HG02870 (cell line): ENCODE results near the gene OPRL1.

Experiments
- ATAC-seq: cut with Tn5 transposase; IDR thresholded peaks from one replicate; pipeline ENCODE4 v1.9.1; 2021; ENCODE audit warnings: mild to moderate bottlenecking, moderate library complexity; ENCODE audit not compliant: unreplicated experiment

OPRL1 gene

DNA sequence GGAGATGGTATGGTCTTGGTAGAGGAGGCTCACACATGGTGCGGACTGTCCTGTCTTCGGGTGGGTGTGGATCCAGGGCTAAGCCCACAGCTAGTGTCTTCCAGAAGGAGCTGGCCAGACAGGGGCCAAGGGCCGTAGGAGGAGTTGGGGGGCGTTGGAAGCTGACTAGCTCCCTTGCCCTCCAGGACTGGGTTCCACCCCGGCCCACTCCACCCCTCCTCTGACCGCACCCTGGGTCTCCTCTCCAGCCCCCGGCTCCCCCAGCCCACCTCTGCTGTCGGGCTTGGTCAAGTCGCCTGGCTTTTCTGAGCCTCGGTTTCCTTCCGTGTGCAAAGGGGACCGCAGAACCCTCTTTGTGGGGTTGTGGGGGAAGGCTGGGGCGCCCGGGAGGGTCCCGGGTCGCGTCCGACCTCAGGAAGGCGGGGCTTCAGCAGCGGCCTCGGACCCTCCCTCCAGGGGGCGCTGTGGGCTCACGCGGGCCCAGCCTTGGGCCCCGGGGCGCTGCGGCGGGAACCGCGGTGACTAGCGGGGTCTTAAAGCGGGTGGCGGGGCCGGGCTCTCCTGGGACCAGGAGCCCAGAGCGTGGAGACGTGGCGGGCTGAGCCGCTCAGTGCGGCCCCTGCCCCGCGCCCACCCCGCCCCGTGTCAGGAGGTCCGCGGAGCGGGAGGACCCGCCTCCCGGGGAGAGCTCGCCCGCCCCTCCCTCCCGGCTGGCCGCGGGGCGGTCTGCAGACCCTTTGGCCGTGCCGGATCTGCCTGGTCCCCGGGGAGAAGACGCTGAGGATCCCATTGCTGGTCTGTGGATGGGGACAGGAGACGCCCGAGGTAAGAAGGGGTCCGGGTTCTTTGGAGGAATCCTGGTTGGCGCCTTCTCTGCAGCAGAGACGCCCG is 22.1 kb downstream of the OPRL1 start:
- ATAC-seq = no peak

DNA sequence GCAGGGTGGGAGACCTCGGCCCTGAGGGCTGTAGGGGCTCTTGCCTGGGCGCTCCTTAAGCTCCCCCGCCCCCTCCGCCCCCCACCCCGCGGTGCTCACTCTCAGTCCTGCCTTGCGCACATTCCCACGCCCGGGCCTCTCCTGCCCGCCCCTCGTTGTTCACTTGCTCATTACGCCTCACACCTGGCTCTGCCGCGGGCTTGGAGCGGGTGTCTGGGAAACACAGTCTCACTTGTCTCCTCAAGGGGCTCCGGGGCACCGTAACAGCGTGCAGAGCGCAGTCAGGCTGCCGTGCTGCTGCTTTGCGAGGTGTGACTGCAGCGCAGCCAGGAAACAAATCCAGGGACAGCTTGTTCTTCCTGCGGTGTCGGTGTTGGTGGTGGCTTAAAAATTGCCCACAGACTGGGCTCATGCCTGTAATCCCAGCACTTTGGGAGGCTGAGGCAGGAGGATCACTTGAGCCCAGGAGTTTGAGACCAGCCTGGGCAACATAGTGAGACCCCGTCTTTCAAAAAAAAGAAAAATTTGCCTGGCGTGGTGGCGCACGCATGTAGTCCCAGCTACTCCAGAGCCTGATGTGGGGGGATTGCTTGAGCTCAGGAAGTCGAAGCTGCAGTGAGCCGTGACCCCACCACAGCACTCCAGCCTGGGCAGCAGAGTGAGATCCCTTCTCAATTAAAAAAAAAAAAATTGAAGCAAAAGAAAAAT is 22.9 kb downstream of the OPRL1 start:
- ATAC-seq = no peak

DNA sequence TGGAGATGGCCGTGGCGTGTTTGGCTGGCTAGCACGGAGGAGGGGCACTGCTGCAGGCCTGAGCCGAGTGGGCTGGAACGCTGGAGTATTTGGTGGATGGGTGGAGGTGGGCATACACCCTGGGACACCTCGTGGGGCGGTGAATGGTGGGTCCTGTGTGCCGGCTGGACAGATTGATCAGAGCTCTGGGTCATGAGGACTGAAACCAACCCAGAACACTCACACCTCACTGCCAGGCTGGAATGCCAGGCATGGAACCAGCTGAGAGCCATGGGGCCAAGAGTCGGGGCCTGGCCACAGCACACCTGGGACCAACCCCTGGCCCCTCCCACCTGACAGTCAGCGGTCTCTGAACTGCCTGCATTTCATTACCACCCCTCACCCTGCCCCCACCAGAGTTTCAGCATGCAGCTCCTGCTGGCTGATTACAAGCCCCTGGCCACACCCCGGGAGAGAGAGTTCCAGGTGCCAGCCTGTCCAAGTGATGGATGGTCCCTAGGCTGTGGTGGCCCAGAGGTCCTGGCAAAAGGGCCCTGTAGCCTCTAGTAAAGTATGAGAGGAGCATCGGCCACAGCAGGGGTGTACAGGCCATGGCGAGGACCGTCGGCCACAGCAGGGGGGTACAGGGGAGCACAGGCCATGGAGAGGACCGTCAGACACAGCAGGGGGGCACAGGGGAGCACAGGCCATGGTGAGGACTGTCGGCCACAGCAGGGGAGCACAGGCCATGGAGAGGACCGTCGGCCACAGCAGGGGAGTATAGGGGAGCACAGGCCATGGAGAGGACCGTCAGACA is 24.2 kb downstream of the OPRL1 start:
- ATAC-seq = no peak

DNA sequence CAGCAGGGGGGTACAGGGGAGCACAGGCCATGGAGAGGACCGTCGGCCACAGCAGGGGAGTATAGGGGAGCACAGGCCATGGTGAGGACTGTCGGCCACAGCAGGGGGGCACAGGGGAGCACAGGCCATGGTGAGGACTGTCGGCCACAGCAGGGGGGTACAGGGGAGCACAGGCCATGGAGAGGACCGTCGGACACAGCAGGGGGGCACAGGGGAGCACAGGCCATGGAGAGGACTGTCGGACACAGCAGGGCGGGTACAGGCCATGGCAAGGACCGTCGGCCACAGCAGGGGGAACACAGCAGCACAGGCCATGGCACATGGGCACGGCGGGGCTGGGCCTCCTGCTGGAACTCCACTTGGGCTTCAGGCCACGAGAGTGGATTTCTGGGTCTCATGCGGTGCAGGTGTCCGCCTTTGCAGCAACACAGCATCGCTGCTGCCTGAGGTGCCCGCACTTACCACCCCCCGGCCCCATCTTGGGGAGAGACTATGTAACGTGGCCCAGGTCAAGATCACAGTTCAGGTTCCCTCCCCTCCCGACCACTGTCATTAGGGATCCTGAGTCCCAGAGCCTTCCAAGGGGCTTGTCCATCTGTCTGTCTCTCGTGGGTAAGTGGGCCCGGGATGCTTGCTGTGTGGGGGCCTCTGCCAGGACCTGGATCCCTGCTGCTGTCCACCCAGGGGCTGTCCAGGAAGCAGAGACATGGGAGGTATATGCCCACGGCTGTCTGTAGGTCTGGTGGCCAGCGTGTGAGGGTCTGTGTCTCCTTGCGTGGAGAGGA is 25.0 kb downstream of the OPRL1 start:
- ATAC-seq = no peak

DNA sequence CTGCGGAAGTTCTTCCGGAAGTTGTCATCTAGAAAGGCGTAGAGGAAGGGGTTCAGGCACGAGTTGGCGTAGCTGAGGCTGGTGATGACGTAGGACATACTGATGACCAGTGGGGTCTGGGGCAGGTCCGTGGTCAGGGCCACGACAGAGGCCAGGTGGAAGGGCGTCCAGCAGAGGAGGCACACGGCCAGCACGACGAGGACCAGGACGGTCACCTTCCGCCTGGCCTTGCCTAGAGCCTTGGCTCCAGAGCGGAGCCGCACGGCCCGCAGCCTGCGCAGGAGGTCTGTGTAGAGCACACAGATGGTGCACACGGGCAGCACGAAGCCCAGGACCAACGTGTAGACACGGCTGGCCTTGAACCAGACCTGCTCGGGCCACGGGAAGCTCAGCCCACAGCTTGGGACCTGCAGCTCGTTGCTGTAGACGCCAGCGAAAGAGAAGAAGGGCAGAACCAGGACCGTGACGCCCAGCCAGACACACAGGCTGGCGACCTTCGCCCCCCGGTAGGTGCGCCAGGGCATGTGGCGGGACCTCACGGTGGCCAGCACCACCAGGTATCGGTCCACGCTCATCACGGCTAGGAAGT is 26.1 kb downstream of the OPRL1 start:
- ATAC-seq = no peak

DNA sequence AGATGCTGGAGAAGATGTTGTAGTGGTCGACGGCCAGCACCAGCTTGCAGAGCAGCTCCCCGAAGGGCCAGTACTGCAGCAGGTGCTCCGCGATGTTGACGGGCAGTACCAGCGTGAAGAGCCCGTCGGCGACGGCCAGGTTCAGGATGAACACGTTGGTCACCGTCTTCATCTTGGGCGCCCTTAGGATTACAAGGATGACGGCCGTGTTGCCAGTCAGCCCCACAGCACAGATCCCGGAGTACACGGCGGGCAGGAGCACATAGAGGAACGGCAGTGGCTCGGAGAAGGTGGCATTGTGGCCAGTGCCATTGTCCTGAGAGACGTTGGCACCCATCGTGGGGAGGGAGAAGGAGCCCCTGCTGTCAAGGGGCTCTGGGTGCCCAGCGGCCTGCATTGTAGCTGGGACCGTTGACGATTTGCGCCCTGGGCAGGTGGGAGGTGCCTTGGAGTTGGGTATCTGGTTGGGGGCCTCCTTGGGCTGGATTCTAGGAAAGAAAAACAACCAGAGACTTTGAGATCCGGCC is 26.6 kb downstream of the OPRL1 start:
- no peak for ATAC-seq

DNA sequence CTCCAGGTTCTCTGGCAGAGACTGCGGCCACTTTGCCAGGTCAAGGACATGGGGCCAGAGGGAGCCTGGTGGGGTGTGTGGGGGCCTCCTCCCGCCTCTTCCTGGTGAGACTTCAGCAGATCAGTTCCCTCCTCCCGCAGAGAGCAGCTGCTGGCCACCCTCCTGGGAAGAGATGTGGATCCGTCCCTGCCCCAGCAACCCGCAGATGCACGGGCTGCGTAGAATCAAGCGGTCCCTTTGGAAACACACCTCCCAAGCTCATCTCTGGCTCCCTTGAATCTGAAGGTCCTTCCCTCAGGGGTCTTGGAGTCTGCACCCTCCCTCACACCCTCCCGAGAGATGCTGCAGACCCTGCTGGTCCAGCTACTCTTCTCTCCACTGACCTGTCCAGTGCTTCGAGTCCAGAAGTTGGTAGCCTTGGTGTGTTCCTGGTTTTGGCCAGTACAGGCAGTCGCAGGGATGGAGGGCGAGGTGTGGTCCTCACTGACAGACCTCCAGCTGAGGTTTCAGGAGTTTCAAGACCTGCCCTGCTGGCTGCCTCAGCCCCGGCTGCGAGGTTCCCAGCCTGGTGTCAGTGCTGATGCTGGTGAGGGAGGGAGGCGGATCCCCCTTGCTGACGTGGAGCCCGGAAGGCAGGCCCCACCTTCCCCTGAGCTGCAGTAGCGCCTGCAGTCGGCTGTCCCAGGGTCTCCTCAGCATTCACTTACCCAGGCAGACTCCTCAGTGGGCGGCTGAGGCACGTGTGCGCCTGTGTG is 27.3 kb downstream of the OPRL1 start, which contains the start of gene NPBWR2:
Gene NPBWR2 (minus strand): TSS at position 585 of the 755 bp plus-strand sequence. CDS start 734 bp downstream, outside the sequence.
- no peak for ATAC-seq

DNA sequence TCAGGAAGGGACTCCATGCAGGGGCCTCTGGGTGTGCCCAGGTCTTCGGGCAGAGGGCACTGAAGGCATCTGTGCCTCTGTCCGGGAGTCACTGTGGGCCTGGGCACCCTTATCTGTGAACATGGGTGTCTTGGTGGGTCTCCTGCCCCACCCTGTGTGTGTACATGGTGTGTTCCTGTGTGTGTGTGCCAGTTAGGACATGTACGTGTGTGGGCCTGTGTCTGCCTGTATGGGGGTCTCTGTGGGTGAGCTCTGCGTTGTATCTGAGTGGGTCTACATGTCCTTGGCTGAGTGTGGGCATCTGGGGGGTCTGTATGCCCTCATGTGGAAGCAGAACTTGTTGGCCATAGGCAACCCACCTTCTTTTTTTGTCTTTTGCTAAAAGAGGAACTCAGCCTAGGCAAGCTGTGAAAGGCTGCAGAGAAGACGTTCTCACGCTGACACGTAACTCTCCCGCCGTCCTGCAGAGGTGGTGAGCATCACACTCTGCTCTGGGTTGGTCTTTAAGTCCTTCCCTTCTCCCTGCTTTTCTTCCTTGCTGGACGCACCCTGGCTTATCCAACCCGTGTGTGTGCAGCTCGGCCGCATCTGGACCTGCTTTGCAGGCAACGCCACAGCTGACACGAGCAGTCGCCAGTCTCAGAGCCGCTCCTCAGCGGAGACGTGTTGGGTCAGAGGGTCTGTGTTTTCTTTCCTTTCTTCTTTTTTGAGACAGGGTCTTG is 28.0 kb downstream of the OPRL1 start:
- ATAC-seq = no peak

DNA sequence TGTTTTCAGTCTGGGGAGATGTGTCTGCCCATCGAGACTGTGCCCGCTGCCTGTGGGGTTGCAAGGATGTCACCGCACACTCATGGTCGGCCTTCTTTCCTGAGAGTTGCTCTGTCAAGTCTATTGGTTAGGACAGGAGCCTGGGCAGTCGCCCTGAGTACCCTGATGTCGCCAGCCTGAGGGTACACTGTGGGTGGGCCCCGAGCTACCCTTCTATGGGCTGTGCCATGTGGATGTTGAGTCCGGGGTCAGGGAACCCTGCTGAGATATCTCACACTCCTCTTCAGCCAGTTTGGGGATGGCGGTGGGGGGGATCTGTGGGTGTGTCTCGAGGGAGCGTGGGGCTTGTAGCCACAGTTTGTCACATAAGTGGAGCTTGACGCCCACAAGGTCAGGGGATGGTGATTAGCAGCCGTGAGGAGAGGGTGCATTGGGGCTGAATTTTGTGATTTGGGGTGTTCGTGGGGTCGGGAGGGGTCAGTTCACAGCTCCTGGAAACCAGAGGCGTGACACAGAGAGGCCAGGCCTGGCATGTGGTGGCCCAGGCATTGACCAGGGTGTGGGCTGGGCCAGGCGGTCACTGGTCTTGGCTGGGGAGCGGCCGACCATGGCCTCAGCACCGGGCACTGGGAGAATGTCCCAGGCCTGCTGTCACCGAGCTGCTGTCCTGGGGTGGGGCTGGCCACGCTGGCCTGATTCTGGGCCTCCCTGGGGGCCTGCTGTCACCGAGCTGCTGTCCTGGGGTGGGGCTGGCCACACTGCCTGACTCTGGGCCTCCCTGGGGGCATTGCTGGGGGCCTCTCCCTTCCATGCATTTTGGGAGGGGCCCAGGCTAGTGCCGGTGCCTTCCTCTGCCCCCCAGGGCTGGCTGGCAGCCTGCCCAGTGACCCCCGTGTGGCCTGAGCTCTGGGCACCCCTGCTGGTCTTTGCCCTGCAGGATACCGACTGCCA is 29.1 kb downstream of the OPRL1 start:
- no peak for ATAC-seq

DNA sequence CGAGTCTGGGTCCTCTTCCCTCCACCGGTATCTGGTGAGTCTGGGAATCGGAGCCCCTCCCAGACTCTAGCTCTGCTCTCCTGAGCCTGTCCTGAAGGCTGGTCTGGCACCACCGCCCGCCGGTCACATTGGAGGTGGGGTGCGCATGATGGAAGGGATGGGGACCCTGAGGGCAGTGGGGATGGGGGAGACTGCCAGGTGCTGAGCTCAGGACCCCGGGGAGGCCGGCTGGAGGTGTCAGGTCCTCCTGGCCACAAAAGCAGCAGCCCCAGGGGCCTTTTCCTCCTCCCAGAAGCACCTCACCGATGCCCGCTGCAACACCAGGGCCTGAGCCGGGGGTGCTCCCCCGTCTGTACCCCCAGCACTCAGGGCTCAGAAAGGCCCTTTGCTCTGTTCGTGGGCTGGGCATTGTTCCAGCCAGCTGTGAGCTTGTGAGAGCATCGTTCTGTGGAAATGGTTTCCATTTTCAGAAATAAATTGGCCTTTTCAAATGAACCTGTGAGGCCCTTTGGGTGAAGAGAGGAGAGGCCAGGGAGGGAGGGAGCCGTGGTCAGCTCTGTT is 30.0 kb downstream of the OPRL1 start:
- no peak for ATAC-seq

DNA sequence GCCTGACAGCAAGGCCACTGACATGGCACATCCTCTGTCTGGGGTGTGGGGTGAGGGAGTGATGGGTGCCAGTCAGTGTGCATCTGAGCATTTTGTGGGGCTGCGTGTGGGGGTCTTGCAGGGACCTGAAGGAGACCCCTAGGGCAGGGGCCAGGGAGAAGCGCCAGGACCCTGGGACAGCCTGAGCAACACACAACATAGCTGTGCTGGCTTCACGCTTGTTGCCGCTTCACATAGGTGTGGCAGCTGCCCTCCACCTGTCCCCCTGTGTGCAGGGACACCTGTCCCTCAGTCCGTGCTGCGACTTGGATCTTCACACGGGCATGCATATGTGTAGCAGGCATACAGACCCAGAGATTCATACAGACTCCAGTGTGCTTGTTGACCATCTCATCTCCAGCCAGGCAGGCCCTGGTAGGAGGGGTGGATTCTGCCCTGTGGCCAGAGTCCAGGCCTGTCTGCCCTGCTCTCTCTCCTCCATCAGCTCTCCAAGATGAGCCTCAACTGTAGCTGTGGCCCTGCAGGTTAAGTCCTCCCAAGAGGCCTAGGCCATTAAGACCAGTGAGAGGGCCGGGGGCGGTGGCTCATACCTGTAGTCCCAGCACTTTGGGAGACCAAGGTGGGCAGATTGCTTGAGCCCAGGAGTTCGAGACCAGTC is 30.7 kb downstream of the OPRL1 start:
- no peak for ATAC-seq

DNA sequence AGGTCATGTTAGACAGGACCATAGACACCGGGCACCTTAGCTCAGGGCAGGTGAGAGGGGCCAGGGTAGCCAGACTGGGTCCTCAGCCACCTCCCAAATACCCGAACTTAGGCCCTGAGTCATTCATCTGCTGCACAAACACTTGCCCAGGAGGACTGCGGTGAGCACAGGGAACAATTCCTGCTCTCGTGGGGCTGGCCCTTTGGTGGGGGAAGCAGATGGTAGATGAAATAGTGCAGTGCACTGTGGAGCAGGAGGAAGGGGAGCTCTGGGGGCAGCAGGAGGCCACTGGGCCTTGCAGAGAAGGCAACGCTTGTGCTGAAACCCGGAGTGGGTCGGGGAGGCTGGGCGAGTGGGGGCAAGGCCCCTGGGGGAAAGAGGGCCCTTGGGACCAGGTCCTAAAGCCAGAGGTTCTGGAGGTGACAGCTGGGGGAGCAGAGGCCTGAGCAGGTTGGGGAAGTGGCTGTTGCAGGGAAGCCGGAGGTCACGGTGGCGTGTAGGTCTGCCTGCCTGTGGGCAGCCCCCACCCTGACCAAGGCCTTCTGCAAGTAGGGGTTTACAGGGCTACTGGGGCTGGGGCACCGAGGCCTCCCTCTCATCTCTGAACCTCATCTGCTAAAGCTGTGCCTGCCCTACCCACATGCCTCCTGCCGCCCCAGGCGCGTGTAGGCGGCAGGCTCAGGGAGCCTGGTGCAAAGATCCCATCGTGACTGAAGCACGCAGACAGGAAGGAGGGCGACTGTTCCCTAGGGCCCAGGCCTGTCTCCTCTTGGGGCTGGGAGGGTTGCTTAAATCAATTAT is 32.2 kb downstream of the OPRL1 start:
- no peak for ATAC-seq

DNA sequence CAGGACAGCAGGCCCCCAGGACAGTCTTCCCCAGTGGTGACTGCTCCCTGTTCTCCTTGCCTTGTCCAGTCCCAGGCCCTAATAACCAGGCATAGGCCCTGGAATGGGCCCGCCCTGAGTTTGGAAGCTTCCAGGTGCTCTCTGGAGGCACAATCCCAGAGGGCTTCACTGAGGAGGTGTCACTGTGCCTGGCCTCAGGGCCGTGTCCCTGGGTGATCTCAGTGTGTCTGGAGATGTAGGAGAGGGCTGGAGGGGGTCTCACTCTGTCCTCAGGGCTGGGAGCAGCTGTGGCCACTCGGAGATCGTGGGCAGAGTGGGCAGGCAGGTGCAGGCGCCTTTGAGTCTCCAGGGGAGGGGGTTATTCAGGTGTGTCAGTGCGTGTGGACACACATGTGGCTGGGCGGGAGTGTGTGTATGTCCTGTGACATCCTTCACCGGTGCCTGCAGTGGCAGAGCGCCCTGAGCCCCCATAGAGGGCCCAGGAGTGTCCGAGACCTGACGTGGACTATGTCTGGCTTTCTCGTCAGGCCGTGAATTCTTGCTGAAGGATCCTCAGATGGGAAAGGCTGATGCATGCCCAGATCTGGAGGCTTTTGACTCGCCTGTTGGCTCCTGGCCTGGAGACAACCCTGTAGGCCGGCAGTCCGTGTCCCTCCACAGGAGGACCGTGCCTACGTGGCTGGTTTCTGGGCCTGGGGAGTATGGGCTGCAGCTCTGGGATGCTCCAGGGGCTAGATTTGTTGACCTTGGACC is 33.0 kb downstream of the OPRL1 start:
- no peak for ATAC-seq

DNA sequence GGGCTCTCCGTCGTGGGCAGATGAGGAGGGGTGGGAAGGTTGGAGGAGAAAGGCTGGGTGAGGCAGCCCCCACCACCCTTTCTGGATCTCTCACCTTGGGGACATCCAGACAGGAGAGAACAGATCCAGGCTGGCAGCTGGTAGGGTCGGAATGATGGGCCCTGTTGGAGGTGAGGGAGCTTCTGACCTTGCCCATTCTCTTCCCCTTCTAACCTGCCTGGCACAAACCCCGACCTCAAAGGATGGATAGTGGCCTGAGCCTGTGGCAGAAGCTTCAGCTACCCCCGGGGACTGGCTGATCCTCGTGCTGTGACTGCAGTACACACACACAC is 33.5 kb downstream of the OPRL1 start:
- no peak for ATAC-seq

DNA sequence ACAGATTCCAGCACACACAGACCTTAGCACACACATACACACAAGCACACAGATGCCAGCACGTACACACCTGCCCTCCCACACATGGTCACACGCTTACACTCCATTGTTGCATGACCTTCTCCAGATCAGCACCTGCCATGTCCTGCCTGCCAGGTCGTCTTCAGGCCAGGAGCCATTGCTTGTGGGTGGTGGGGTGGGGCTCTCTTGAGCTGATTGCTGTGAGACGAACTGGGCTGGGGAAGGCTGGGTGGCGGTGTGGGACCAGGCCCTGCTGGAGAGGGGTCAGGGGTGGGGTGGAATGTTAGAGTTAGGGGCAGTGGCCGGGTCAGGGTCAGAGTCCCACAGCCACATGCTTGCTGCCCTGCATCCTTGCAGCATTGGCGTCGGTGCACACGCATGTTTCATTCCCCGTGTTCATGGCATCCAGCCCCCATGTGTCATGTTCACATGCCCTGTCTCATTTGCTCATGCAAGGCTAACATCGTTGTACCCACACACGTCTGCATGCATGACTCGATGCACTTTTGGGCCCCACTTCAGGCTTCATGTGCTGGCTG is 34.0 kb downstream of the OPRL1 start:
- no peak for ATAC-seq
